ENCODE measurements around the gene SLC30A2.

- TF ChIP-seq ATF2 (CRISPR knock-in tag; IDR thresholded peaks at IDR 0.05) (no peak), ATF3 (IDR thresholded peaks at IDR 0.05) (no peak), ATF3 (CRISPR knock-in tag; conservative IDR thresholded peaks at IDR 0.05) (no peak), ZNF274 (IDR thresholded peaks at IDR 0.05; ENCODE audit: borderline replicate concordance, low read depth, low read length) (no peak), KDM1A (IDR thresholded peaks at IDR 0.05) (peak; percentile 66 to 67; a peak in 3 of 4 replicates), RBM22 (IDR thresholded peaks at IDR 0.05; ENCODE audit: low read depth, low read length, poor library complexity, severe bottlenecking) (no peak), GTF3C2 (IDR thresholded peaks at IDR 0.05; ENCODE audit: borderline replicate concordance, extremely low read depth, insufficient read length) (no peak), ZNF282 (CRISPR knock-in tag; IDR thresholded peaks at IDR 0.05) (no peak), REST (IDR thresholded peaks at IDR 0.05; ENCODE audit: borderline replicate concordance) (no peak), REST (CRISPR knock-in tag; IDR thresholded peaks at IDR 0.05; ENCODE audit: low read depth) (no peak), ERF (CRISPR knock-in tag; IDR thresholded peaks at IDR 0.05) (no peak), PTTG1 (tag; IDR thresholded peaks at IDR 0.05; ENCODE audit: low read depth) (no peak), STAT5B (CRISPR knock-in tag; IDR thresholded peaks at IDR 0.05) (no peak), POU5F1 (IDR thresholded peaks at IDR 0.05; ENCODE audit: borderline replicate concordance, low read depth, low read length, partially characterized antibody) (no peak), POLR2A (conservative IDR thresholded peaks at IDR 0.05) (no peak)
These were observed 24.8 kb downstream of the SLC30A2 start for GRCh38 chr1:26020941-26021646.
